A549 treated with ZK216348 at 1 μM for 4 hours (cell line): ENCODE data around the gene NHLRC1. TPM values are rescaled to one million over a fixed set of nuclear protein-coding genes. Genes with fewer than 3 reads are reported as not detected.

Experiments used
- total RNA-seq: library from RNA; stranded (reverse); fragments of 200-300 nt; extraction: Qiagen RNA extraction; gene quantifications from 5 replicates; pipeline ENCODE4 v1.2.3, GENCODE V29; 2022; ENCODE audit warnings: low read depth

The NHLRC1 gene
- 1.3 to 2.3 TPM (median 1.6 TPM) in 5 replicates for total RNA-seq

GRCh38 chr6:18122128-18123093, at the start of gene NHLRC1:
TSS of gene NHLRC1 (minus strand) at chr6:18122677. CDS start at chr6:18122606, 71 bp downstream.

GRCh38 chr6:18155150-18155863, 32.8 kb upstream of the NHLRC1 start, which contains the start of gene KDM1B:
TSS of gene KDM1B (plus strand) at chr6:18155422. CDS start at chr6:18159896, 4,474 bp downstream.

GRCh38 chr6:18154507-18155149, 32.2 kb upstream of the NHLRC1 start, which contains the start of gene TPMT:
TSS of gene TPMT (minus strand) at chr6:18155077. CDS start at chr6:18149127, 5,950 bp downstream.

Other genes with a start within 250 kb of the NHLRC1 start
- gene KIF13A, start 135.0 kb downstream of the NHLRC1 start, total RNA-seq = 18.9 to 22.6 TPM (median 21.8 TPM) in 5 replicates
- 4.7 to 7.4 TPM (median 5.5 TPM) in 5 replicates for gene TPMT, start 32.4 kb upstream of the NHLRC1 start, total RNA-seq
- 6.3 to 9.7 TPM (median 7.7 TPM) in 5 replicates for gene KDM1B, start 32.7 kb upstream of the NHLRC1 start, total RNA-seq
- 85.2 to 124 TPM (median 89.8 TPM) in 5 replicates for gene DEK, start 141.9 kb upstream of the NHLRC1 start, total RNA-seq